ENCODE data around the gene CNPY1.

DNA sequence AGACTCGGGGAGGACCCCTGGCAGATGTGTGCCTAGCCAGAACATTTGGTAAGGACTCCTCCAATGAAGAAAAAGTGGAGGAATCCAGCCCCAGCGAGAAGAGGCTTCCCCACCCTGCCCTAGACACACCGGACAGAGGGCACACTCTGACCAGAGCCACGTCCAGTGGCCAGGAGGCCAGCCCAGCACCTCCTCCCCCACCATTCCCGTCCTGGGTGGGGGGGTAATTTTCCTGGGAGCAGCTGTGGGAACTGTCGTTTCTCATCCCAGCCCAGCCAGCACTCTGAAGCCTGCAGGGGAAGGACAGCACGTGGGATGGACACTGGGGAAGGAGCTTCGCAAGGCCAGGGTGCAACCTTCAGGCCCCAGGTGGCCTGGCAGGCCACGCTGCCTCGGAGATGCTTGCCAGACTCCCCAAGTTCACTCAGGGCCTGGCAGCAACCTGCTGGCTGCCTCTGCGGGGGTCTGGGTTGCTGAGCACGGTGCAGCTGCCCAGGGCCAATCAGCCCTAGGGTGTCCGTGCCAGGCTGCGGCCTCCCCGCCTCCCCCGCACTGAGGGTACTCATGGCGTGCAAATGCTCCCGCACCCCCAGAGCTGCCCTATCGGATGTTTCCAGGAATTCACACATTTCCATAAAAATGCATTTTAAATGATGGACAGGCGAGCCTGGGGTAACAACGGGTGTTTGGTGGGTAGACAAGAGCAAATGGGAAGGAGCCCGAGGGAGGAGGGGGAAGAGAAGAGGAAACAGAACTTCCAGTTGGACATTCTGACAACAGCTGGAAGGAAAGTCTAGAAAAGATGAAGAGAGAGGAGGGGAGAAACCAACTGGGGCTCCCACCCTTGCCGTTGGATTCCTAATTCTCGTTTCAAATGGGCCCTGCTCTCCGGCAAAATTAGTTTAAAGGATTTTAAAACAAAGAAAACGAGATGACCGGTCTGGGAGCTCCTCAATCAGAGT lies 90.3 kb downstream of the CNPY1 start:
- TF ChIP-seq, protein P1, sequence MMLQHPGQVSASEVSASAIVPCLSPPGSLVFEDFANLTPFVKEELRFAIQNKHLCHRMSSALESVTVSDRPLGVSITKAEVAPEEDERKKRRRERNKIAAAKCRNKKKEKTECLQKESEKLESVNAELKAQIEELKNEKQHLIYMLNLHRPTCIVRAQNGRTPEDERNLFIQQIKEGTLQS (IDR thresholded peaks at IDR 0.05; ENCODE audit: insufficient read depth, low read depth, low read length) = no peak
- TF ChIP-seq EZH2 (IDR thresholded peaks at IDR 0.05; ENCODE audit: low read depth, low read length, severe bottlenecking) (no peak), ZNF274 (IDR thresholded peaks at IDR 0.05; ENCODE audit: borderline replicate concordance, extremely low read depth, low read length) (no peak)

Measured in H1 (cell line).